NCI-H510A (cell line): ENCODE measurements around the gene ACOT6.
"Not testable (repeated sequence)": the region's sequence is repeated elsewhere in the genome, so short reads cannot be mapped to it uniquely, and the experiment has no call there.

Source experiments
- DNase-seq: peaks from one replicate; lab custom pipeline; 2025; lab: John Stamatoyannopoulos, UW

ACOT6 gene

GRCh38 chr14:73651005-73651404, 38.7 kb downstream of the ACOT6 start:
- DNase-seq = no peak

GRCh38 chr14:73655851-73656250, 43.5 kb downstream of the ACOT6 start:
- no peak for DNase-seq

- not testable (repeated sequence) for DNase-seq
Measured at GRCh38 chr14:73659202-73659601, 46.9 kb downstream of the ACOT6 start.

- DNase-seq = no peak
Measured at GRCh38 chr14:73660511-73660910, 48.2 kb downstream of the ACOT6 start.

- no peak for DNase-seq
Measured at GRCh38 chr14:73661872-73662271, 49.6 kb downstream of the ACOT6 start.

- no peak for DNase-seq
Measured at GRCh38 chr14:73662487-73662943, 50.2 kb downstream of the ACOT6 start.

GRCh38 chr14:73663548-73664212, 51.4 kb downstream of the ACOT6 start:
- DNase-seq = no peak

GRCh38 chr14:73665130-73665529, 52.8 kb downstream of the ACOT6 start:
- DNase-seq = no peak

GRCh38 chr14:73666583-73666982, 54.3 kb downstream of the ACOT6 start:
- DNase-seq = no peak

- DNase-seq = no peak
Measured at GRCh38 chr14:73667854-73668253, 55.5 kb downstream of the ACOT6 start.
